Measurements from ENCODE around the gene ACRBP.

DNA sequence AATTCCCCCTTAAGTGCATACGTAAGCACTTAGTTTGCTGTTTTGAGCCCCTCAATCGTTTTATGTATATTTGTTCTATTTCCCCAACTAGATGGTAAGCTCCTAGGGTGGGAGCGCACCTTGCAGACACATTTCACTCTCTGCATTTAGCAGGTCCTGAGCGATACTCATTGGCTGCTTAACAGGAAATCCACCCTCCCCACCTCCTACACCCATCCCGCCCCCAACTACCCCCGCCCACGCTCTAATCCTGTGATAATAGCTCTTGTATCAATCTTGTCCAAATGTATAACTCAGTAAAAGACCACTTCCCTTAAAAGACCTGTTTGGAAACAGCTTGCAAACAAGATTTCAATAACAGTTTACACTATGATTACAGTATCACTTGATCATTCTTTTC, 19.6 kb downstream of the ACRBP start:
- TF ChIP-seq, protein P1, sequence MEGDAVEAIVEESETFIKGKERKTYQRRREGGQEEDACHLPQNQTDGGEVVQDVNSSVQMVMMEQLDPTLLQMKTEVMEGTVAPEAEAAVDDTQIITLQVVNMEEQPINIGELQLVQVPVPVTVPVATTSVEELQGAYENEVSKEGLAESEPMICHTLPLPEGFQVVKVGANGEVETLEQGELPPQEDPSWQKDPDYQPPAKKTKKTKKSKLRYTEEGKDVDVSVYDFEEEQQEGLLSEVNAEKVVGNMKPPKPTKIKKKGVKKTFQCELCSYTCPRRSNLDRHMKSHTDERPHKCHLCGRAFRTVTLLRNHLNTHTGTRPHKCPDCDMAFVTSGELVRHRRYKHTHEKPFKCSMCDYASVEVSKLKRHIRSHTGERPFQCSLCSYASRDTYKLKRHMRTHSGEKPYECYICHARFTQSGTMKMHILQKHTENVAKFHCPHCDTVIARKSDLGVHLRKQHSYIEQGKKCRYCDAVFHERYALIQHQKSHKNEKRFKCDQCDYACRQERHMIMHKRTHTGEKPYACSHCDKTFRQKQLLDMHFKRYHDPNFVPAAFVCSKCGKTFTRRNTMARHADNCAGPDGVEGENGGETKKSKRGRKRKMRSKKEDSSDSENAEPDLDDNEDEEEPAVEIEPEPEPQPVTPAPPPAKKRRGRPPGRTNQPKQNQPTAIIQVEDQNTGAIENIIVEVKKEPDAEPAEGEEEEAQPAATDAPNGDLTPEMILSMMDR (conservative IDR thresholded peaks at IDR 0.05; ENCODE audit: low read length): no peak
- TF ChIP-seq EZH2phosphoT487 (IDR thresholded peaks at IDR 0.05; ENCODE audit: borderline replicate concordance, low read depth, low read length): no peak

Data from OCI-LY7 (cell line).